ENCODE data around the gene TCEAL9.

DNA sequence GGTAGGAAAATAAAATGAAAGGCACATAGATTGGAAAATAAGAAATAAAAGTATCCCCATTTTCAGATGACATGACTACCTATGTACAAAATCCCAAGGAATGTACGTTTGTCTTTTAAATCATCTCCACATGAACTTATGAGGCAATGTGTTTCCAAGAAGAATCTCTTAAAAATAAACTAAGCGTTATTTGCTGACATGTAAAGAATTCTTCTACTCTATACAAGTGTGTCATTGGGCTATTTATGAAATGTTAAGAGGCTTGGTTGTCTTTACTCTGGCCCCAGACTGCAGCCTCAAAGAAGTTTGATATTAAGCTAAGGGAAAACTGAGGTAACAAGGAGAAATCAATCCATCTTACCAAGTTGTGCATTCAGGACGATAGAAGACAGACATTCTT lies 37.2 kb downstream of the TCEAL9 start:
- TF ChIP-seq POLR2AphosphoS5 (IDR thresholded peaks at IDR 0.05): no peak
- TF ChIP-seq, protein P1, sequence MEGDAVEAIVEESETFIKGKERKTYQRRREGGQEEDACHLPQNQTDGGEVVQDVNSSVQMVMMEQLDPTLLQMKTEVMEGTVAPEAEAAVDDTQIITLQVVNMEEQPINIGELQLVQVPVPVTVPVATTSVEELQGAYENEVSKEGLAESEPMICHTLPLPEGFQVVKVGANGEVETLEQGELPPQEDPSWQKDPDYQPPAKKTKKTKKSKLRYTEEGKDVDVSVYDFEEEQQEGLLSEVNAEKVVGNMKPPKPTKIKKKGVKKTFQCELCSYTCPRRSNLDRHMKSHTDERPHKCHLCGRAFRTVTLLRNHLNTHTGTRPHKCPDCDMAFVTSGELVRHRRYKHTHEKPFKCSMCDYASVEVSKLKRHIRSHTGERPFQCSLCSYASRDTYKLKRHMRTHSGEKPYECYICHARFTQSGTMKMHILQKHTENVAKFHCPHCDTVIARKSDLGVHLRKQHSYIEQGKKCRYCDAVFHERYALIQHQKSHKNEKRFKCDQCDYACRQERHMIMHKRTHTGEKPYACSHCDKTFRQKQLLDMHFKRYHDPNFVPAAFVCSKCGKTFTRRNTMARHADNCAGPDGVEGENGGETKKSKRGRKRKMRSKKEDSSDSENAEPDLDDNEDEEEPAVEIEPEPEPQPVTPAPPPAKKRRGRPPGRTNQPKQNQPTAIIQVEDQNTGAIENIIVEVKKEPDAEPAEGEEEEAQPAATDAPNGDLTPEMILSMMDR (IDR thresholded peaks at IDR 0.05): no peak
- no peak for TF ChIP-seq POLR2A (IDR thresholded peaks at IDR 0.05)

All from prostate gland (tissue), 2 donors.